GM21515 (cell line): ENCODE results near the gene FAM131B.

Experiments used
- ATAC-seq: cut with Tn5 transposase; IDR thresholded peaks from one replicate; pipeline ENCODE4 v1.9.1; 2021; ENCODE audit not compliant: unreplicated experiment

FAM131B gene

GRCh38 chr7:143360788-143361551 lies 1.5 kb downstream of the FAM131B start:
- ATAC-seq = no peak

- ATAC-seq = no peak
Measured at GRCh38 chr7:143359771-143360353, 2.7 kb downstream of the FAM131B start.

DNA sequence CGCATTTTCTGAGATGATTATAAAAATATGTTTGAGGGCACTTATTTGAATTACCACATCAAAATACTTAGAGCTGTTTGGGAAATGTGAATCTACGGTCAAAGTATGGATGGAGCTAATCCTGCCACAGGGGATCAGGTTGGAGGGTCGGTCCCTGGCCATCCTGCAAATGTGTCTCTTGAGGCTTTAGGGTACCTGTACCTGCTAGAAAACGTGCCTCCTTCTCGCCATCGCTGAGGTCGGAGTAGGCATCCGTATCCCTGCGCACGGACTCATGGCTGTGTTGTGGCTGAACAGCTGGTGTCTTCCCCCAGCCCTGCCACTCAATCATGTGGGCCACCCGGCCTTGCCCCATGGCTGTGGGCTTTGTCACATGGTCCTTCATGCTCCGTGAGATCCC lies 3.9 kb downstream of the FAM131B start:
- no peak for ATAC-seq

- no peak for ATAC-seq
Measured at GRCh38 chr7:143356414-143357050, 6.0 kb downstream of the FAM131B start.

DNA sequence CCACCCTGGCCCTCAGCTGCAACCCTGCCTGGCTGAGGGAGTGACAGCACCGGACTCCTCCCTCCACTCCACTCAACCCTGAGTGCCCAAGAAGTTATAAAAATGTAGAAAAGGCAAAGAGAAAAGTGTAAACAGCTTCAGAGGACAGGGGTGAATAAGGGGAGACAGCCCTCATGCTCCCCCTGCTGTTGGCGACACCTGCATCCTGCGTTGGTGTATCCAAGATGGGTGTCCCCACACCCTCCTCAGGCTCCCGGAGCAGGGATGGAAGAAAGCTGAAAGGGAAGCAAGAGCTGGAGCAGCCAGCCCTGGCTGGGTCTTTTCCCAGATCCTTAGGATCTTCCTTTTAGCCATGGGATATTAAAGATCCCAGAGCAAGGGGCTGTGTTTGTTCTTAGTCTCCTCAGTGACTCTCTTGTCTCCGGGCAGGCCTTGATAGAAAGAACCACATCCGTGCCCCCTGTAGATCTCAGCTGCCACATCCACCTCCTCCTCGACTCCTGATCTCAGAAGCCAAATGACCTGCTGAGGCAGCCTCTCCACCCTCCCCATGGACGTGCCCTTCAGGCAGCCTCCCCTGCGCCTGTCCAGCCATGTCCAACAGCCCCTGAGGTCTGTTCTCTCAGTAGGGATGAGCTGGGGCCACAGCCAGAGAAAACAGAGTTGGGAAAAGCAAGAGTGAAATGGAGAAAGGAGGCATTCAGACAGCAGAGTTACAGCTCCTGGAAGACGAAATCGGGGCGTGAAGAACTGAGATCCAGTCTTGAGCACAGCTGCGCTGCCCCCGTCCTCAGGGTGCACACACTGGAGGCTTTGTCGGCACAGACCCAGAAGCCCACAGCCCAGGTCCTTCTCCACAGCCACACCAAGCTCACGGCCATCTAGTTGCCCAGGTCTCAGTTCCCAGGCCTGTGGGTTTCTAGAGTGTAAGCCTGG lies 6.8 kb downstream of the FAM131B start:
- ATAC-seq = no peak

DNA sequence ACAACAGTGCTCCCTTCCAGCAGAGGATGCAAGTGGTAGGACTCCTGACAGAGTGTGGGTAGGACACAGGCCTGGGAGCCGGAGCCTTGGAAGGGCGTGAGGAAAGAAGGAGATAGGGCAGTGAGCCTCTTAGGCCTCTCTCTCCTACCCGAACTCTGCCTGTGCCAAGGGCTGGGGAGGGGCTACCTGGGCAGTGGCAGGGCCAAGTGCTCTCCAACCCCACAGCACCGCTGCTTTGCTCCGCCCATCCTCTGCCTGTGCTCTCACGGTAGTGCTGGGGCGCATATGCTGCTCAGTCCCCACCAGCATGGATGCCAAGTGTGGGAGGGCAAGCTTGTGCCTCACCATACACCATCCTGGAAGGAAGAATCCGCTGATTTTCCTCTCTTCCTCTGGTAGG lies 7.5 kb downstream of the FAM131B start:
- ATAC-seq = no peak

DNA sequence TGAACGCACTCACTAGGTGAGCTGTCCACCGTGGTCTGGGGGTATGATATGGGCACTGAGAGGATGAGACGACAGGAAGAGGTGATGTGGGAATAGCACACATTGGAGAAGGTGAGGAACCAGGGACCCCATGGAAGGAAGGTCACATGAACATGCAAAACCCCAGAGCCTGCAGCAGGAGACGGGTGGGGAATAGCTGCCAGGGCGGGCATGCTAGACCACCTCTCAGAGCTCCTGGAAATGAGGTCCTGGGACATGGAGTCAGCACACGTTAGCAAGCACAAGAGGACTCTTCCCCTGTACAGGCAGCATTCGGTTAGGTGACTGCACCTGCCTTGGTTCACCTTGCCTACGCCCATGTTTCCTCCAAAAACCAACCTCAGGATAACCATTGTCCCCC lies 8.1 kb downstream of the FAM131B start:
- no peak for ATAC-seq

- ATAC-seq = no peak
Measured at GRCh38 chr7:143352531-143353002, 9.9 kb downstream of the FAM131B start.

DNA sequence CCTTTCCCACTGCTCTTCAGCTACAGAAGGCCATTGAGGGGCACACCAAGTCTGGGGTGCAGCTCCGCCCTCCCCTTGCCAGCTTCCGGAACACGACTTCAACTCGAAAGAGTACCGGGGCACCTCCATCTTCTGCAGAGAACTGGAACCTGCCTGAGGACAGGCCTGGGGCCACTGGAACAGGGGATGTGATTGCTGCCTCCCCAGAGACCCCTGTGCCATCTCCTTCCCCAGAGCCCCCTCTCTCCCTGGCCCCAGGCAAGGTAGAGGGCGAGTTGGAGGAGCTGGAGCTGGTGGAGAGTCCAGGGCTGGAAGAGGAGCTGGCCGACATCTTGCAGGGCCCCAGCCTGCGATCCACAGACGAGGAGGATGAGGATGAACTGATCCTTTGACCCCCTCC lies 10.9 kb downstream of the FAM131B start:
- ATAC-seq = no peak

GRCh38 chr7:143351060-143351459 lies 11.5 kb downstream of the FAM131B start:
- ATAC-seq = no peak

DNA sequence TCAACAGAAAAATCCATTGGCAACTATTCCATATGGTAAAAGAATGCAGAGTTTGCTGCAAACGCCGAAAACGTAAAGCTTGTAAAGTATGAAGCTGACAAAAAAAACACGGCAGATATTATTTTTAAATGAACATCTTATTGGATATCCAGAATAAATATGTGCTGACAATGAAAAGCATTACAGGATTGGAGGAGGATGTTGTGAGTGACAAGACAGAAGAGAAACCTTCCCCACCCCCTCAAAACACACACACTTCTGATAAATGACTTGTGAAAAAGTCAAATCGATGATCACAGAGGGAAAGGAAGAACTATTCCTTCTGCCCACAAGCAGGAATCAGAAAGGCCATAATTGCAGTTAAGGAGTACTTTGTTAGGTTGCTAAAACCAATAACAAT lies 14.6 kb downstream of the FAM131B start:
- no peak for ATAC-seq

DNA sequence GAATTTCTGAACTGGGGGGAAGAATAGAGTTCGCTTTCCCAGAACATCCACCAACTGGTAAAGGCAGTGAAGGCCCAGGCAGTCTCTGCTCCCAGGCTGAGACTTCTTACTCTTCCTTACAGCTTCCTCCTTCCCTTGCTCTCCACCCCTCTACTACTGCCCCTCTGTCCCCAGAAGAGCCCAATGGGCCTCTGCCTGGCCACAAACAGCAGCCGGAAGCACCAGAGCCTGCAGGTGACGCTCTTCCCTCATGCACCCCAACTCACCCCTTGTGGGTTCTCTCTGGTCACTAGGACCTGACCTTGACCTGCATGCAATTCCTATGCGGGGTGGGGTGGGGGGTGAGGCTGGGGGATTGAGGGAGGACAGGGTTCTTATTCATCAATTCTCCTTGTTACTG lies 16.5 kb downstream of the FAM131B start:
- ATAC-seq = no peak

DNA sequence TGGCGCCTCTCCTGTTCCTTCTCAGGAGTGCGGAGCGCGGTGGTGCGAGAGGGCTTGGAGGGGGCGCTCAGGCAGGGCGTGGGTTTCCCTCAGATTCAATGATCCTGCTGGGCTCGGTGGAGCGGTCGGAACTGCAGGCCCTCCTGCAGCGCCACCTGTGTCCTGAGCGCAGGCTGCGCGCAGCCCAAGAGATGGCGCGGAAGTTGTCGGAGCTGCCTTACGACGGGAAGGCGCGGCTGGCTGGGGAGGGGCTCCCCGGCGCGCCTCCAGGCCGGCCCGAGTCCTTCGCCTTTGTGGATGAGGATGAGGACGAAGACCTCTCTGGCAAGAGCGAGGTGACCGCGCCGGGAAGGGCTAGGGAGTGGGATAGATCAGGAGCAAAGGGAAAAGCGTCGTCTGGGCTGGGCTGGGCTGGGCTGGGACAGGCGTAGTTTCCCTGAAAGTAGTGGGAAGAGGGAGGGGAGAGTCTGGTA lies 17.0 kb downstream of the FAM131B start:
- peak; percentile 75 for ATAC-seq

DNA sequence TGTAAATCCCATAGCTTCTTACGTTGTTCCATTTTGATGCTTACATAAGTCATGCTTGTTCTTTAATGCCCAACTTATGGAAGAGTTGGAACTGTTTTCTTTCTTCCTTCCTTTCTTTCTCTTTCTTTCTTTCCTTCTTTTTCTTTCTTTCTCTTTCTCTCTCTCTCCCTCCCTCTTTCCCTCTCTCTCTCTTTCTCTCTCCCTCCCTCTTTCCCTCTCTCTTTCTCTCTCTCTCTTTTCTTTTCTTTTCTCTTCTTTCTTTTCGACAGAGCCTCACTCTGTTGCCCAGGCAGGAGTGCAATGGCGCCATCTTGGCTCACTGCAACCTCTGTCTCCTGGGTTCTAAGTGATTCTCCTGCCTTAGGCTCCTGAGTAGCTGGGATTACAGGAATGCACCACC lies 18.9 kb downstream of the FAM131B start:
- no peak for ATAC-seq

GRCh38 chr7:143341842-143342241 lies 20.7 kb downstream of the FAM131B start:
- ATAC-seq = no peak

DNA sequence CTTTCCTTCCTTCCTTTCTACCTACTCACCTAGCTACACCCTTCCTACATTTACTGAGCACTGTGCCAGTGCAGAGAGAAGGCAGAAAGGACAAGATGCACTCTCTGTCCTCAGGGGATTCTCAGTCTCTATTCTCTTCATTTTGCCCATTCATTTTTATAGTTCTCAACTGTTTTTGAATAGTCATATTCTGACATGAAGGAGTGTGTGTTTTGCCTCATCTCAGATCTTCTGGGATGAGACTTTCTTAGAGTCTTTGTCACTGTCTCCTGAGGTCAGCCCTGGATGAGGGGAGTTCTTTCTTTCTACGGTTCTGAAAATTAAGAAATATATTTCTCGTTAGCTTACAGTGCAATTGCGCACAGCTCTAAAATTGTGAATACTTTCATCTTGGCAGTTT lies 25.3 kb downstream of the FAM131B start:
- no peak for ATAC-seq

DNA sequence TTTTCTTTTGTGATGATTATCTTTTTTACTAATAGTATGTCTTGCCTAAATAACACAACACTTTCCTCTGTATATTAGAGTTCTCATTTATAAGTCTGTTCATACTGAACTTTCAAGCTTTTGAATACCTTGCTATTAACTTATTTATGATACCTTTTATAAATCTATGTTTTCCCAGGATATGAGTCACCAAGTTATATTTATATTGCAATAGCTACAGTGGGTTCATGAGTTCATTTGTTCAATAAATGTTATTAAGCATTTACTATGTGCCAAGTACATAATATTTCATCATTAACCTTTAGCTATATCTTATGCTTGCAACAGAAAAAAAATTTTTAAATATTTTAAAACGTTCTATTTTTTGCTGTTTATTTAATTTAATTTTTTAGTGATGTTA lies 28.3 kb downstream of the FAM131B start:
- no peak for ATAC-seq

GRCh38 chr7:143331179-143331801 lies 31.2 kb downstream of the FAM131B start:
- ATAC-seq = no peak

DNA sequence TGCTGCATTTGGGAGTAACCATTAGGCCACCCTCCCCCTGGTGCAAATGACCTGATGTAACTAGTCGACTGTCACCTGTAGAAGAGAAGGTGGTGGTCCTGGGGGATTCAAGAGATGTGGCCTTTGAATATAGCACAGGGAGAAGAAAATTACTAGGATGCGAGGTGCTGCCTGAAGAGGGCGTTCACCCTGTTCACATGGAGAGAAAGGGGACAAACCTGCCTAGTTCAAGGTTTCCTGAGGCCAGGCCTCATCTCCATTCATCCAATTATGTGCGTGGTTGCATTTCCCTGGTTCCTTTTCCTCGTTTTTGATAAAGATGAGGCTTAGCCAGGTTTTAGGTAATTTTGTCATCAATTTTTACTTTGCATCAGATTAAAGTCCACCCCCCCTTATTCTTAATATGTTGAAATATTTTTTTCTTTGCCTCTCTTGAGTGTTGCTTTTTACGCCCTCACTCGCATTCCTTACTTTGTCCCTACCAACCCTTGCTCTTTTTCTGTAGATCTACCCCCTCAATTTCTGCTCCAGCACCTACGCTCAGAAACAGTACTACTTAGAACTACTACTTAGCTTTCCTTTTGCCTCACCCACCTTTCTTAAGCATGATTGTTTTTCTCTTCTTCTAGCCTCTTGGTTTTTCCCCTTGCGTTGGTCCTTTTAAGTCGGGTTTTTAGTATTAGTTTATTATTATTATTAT lies 32.9 kb downstream of the FAM131B start:
- ATAC-seq = no peak

- peak; percentile 81 for ATAC-seq
Measured at GRCh38 chr7:143327903-143328302, 34.6 kb downstream of the FAM131B start.
